ENCODE measurements around the gene ANKZF1.

Gene ANKZF1

GRCh38 chr2:219230059-219230540 lies 494 bp downstream of the ANKZF1 start:
- DNase-seq (ENCODE audit: low read depth, low spot score) = no peak
- Histone ChIP-seq H3K9ac (ENCODE audit: insufficient read length) (peak overlapping the region; percentile 85), H3K9me3 (ENCODE audit: low read depth, low read length) (no peaks in the 10 kb centered on the region), H3K27ac (peak overlapping the region; percentile 55; the same call in 1 of the 2 replicates), H3K4me3 (peak overlapping the region; percentile 92), H3K36me3 (ENCODE audit: insufficient read depth, low read length) (peaks cover 42% of the 10 kb centered on the region)
- TF ChIP-seq FOXP2 (optimal IDR thresholded peaks at IDR 0.05; ENCODE audit: control extremely low read depth, extremely low read length, insufficient read depth) (no peak), EZH2 (IDR thresholded peaks at IDR 0.05) (no peak), POLR2AphosphoS5 (IDR thresholded peaks at IDR 0.05; ENCODE audit: borderline replicate concordance, low read depth, low read length) (no peak)

- no peak overlapping the region for H3K27ac ChIP-seq
- no peak overlapping the region for H3K9ac ChIP-seq (ENCODE audit: insufficient read length)
- no peak overlapping the region for H3K4me3 ChIP-seq
- TF ChIP-seq EZH2 (IDR thresholded peaks at IDR 0.05) (no peak), POLR2AphosphoS5 (IDR thresholded peaks at IDR 0.05; ENCODE audit: borderline replicate concordance, low read depth, low read length) (no peak), FOXP2 (optimal IDR thresholded peaks at IDR 0.05; ENCODE audit: control extremely low read depth, extremely low read length, insufficient read depth) (no peak)
- H3K9me3 ChIP-seq (ENCODE audit: low read depth, low read length) = no peaks in the 10 kb centered on the region
- H3K36me3 ChIP-seq (ENCODE audit: insufficient read depth, low read length) = peaks cover 49% of the 10 kb centered on the region
- DNase-seq (ENCODE audit: low read depth, low spot score) = no peak
These were observed 4.7 kb downstream of the ANKZF1 start for GRCh38 chr2:219234331-219234730.

- no peak for DNase-seq (ENCODE audit: low read depth, low spot score)
- TF ChIP-seq POLR2AphosphoS5 (IDR thresholded peaks at IDR 0.05; ENCODE audit: borderline replicate concordance, low read depth, low read length) = no peak
- TF ChIP-seq FOXP2 (optimal IDR thresholded peaks at IDR 0.05; ENCODE audit: control extremely low read depth, extremely low read length, insufficient read depth) = no peak
- TF ChIP-seq EZH2 (IDR thresholded peaks at IDR 0.05) = no peak
- H3K36me3 ChIP-seq (ENCODE audit: insufficient read depth, low read length) = no peaks in the 10 kb centered on the region; the same call in 1 of the 2 replicates
- no peak overlapping the region for H3K27ac ChIP-seq
- no peaks in the 10 kb centered on the region for H3K9me3 ChIP-seq (ENCODE audit: low read depth, low read length)
- no peak overlapping the region for H3K4me3 ChIP-seq
- no peak overlapping the region for H3K9ac ChIP-seq (ENCODE audit: insufficient read length)
These were observed 13.7 kb downstream of the ANKZF1 start for GRCh38 chr2:219243291-219243761.

- H3K9ac ChIP-seq (ENCODE audit: insufficient read length) = peak overlapping the region; percentile 87
- TF ChIP-seq EZH2 (IDR thresholded peaks at IDR 0.05) (no peak), POLR2AphosphoS5 (IDR thresholded peaks at IDR 0.05; ENCODE audit: borderline replicate concordance, low read depth, low read length) (no peak), FOXP2 (optimal IDR thresholded peaks at IDR 0.05; ENCODE audit: control extremely low read depth, extremely low read length, insufficient read depth) (no peak)
- H3K9me3 ChIP-seq (ENCODE audit: low read depth, low read length) = no peaks in the 10 kb centered on the region
- peak overlapping the region; percentile 99 for H3K4me3 ChIP-seq
- no peak overlapping the region for H3K27ac ChIP-seq
- no peak for DNase-seq (ENCODE audit: low read depth, low spot score)
- no peaks in the 10 kb centered on the region; the same call in 1 of the 2 replicates for H3K36me3 ChIP-seq (ENCODE audit: insufficient read depth, low read length)
These were observed 15.2 kb downstream of the ANKZF1 start for GRCh38 chr2:219244789-219245147.

- TF ChIP-seq EZH2 (IDR thresholded peaks at IDR 0.05) (no peak), FOXP2 (optimal IDR thresholded peaks at IDR 0.05; ENCODE audit: control extremely low read depth, extremely low read length, insufficient read depth) (peak; percentile 9), POLR2AphosphoS5 (IDR thresholded peaks at IDR 0.05; ENCODE audit: borderline replicate concordance, low read depth, low read length) (peak; percentile 90)
- Histone ChIP-seq H3K36me3 (ENCODE audit: insufficient read depth, low read length) (no peaks in the 10 kb centered on the region; the same call in 1 of the 2 replicates), H3K27ac (no peak within 1 kb of the TSS), H3K4me3 (peak within 1 kb of the TSS; percentile 99), H3K9me3 (ENCODE audit: low read depth, low read length) (no peaks in the 10 kb centered on the region), H3K9ac (ENCODE audit: insufficient read length) (peak within 1 kb of the TSS; percentile 87)
- no peak for DNase-seq (ENCODE audit: low read depth, low spot score)
These were observed 15.7 kb downstream of the ANKZF1 start, which contains the start of the genes GLB1L and STK16 for GRCh38 chr2:219245148-219245898. Gene GLB1L, minus strand, starts transcription at chr2:219245444. Its CDS starts 1,871 bp downstream, at chr2:219243573. Gene STK16, plus strand, starts transcription at chr2:219245479. Its CDS starts 521 bp downstream, at chr2:219246000.

- Histone ChIP-seq H3K36me3 (ENCODE audit: insufficient read depth, low read length) (no peaks in the 10 kb centered on the region; the same call in 1 of the 2 replicates), H3K27ac (no peak overlapping the region), H3K4me3 (peak overlapping the region; percentile 99), H3K9me3 (ENCODE audit: low read depth, low read length) (no peaks in the 10 kb centered on the region), H3K9ac (ENCODE audit: insufficient read length) (peak overlapping the region; percentile 87)
- no peak for TF ChIP-seq EZH2 (IDR thresholded peaks at IDR 0.05)
- no peak for TF ChIP-seq POLR2AphosphoS5 (IDR thresholded peaks at IDR 0.05; ENCODE audit: borderline replicate concordance, low read depth, low read length)
- no peak for TF ChIP-seq FOXP2 (optimal IDR thresholded peaks at IDR 0.05; ENCODE audit: control extremely low read depth, extremely low read length, insufficient read depth)
- DNase-seq (ENCODE audit: low read depth, low spot score) = no peak
These were observed 16.3 kb downstream of the ANKZF1 start for GRCh38 chr2:219245899-219246230.

- Histone ChIP-seq H3K4me3 (no peak overlapping the region), H3K36me3 (ENCODE audit: insufficient read depth, low read length) (no peaks in the 10 kb centered on the region; the same call in 1 of the 2 replicates), H3K27ac (no peak overlapping the region), H3K9ac (ENCODE audit: insufficient read length) (no peak overlapping the region), H3K9me3 (ENCODE audit: low read depth, low read length) (no peaks in the 10 kb centered on the region)
- no peak for DNase-seq (ENCODE audit: low read depth, low spot score)
- TF ChIP-seq POLR2AphosphoS5 (IDR thresholded peaks at IDR 0.05; ENCODE audit: borderline replicate concordance, low read depth, low read length) (no peak), EZH2 (IDR thresholded peaks at IDR 0.05) (no peak), FOXP2 (optimal IDR thresholded peaks at IDR 0.05; ENCODE audit: control extremely low read depth, extremely low read length, insufficient read depth) (no peak)
These were observed 17.0 kb downstream of the ANKZF1 start for GRCh38 chr2:219246559-219246958.
